ENCODE results near the gene CDK14. TPM values are rescaled to one million over a fixed set of nuclear protein-coding genes. Genes with fewer than 3 reads are reported as not detected.
A peak's percentile ranks its signal among the peaks of the same experiment; 100 is the strongest.
"Not testable (repeated sequence)": the region's sequence is repeated elsewhere in the genome, so short reads cannot be mapped to it uniquely, and the experiment has no call there.

The CDK14 gene
- total RNA-seq, 1 donor from 2014 or later: 19.7 TPM

- DNase-seq (ENCODE audit: low read depth): peak; percentile 79
Measured at GRCh38 chr7:90629297-90629918, 33.3 kb downstream of the CDK14 start.

- DNase-seq (ENCODE audit: low read depth): no peak
Measured at GRCh38 chr7:90631502-90631901, 35.4 kb downstream of the CDK14 start.

- not testable (repeated sequence) for DNase-seq (ENCODE audit: low read depth)
Measured at GRCh38 chr7:90639683-90640082, 43.6 kb downstream of the CDK14 start.

DNA sequence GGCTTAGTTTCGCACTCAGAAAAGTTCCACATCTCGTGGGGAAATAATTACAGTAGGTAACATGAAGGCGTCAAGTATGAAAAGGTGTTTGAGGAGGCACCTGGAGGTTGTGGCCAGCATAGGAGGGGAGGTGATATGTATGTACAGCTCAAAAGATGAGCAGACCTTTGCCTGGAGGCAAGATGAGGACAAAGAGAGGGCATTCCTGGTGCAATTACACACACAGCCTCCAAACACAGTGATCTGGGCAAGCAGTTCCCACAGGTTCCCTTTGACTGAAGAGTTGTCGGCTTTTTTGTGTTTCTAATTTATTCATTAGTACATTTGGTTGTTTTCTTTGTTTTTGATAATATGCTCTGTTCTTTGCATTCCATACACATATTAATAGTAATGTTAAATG, 46.9 kb downstream of the CDK14 start:
- DNase-seq (ENCODE audit: low read depth): no peak

DNA sequence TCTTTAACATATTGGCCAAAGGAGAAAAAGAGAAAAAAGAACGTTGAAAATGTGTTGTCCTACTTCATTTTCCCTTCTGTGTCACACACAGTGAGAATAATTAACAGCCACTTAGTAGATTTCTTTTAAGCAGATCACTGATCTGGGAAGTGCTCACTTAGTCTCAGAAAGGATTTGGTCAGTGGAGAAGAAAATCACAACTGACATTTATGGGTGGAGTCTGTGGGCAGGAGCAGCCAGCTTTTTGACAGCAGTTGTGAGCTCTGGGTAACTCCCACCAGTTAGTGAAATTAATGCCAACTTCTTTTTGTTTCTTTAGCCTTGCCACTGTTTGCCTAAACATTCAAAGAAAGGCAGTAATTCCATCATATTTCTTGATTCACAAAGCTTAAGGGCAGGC, 49.7 kb downstream of the CDK14 start:
- DNase-seq (ENCODE audit: low read depth): peak; percentile 50

GRCh38 chr7:90648107-90648506, 52.0 kb downstream of the CDK14 start:
- DNase-seq (ENCODE audit: low read depth): no peak

DNA sequence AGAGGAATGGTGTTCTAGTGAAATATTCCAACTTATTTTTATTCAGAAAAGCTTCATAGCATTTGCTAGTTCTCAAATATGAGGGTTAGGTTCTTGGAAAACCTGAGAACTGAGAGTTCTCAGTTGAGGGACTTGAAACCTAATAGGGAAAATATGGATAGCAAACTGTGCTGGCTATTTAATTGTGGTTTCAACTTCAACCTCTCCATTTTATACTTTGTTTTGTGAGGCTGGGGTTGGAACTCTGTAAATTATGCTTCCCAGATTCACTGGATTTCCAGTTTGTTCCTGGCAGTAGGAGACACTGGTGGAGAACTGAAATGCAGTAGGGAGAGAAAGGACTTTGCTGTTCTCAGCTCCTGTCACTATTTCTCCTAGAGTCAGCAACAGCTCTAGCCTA, 52.7 kb downstream of the CDK14 start:
- DNase-seq (ENCODE audit: low read depth): peak; percentile 47

- no peak for DNase-seq (ENCODE audit: low read depth)
Measured at GRCh38 chr7:90654718-90655427, 58.8 kb downstream of the CDK14 start.

GRCh38 chr7:90655566-90655965, 59.4 kb downstream of the CDK14 start:
- DNase-seq (ENCODE audit: low read depth): no peak

- no peak for DNase-seq (ENCODE audit: low read depth)
Measured at GRCh38 chr7:90657481-90657880, 61.4 kb downstream of the CDK14 start.

GRCh38 chr7:90660100-90660499, 64.0 kb downstream of the CDK14 start:
- DNase-seq (ENCODE audit: low read depth): no peak

DNA sequence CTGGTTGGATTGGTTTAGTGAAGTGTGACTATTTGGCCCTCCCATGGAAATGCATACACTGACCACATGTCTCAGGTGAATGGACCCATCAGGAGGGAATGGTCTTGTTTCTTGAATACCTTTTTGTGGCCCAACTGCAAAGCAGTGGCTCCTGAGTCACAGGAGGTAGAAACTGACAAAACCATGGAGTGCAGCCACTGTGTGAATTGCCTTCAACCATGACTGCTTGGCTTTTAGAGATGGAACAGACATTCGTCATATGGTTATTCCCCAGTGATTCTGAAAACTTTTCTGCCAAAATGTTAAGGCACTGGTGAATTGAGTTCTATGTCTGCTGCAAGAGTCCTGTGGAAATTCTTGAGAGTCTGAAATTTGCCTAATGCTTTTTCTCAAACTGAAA, 64.7 kb downstream of the CDK14 start:
- DNase-seq (ENCODE audit: low read depth): no peak

DNA sequence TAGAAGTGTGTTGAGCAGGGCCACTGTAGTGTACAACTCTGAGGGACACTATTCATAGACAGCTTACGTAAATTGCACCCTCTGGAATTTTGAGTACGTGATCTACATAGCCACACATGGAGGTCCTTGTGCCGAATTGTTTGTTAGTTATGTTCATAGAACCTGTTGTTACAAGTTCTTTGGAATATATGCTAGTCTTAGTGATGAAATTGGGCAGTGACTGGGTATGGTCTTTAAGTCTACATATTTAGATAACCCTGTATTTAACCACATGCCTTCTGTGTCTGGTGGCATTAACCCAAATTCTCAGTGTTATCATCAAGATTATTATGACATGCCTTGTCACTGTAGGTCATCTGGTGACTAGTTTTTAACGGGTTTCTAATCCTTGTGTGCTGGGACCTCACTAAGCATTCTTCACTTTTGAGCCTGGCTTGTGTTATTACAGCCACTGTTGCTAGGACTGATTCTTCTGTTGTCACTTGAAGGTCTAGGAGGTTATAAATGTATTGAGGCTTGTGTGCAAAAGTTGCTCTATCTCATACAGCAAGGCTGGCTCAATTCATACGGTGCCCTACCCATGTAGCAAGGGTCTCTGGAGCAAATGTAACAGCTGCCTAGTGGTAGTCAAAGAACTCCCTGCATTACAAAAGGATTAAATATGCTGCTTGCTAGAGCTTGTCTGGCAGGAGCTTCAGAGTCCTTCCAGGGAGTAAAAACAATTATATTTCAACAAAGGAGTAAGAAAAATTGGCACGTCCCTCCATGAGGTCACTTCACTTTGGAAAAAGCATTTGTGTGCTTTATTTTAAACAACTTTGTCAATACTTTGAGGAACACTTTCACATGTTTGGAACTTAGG, 65.4 kb downstream of the CDK14 start:
- peak; percentile 82 for DNase-seq (ENCODE audit: low read depth)

DNA sequence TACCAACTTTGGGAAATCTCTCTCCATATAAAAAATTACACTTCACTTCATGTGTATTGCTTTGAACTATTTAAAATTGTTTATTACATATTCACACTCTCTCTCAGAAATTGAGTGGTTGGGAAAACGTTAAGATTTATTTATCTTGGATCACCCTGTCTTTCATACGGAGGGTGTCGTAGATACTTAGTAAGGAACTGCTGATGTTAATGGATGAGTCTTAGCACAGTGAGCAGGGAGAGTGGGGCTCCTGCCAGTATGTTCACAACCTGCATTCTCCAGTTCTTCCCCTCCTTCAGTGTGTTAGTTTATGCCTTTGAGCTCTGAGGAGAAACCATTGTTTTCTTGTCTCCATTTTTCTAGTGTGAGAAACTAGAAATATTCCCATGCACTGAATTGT, 67.1 kb downstream of the CDK14 start:
- DNase-seq (ENCODE audit: low read depth): no peak

GRCh38 chr7:90666186-90666585, 70.1 kb downstream of the CDK14 start:
- DNase-seq (ENCODE audit: low read depth): no peak

DNA sequence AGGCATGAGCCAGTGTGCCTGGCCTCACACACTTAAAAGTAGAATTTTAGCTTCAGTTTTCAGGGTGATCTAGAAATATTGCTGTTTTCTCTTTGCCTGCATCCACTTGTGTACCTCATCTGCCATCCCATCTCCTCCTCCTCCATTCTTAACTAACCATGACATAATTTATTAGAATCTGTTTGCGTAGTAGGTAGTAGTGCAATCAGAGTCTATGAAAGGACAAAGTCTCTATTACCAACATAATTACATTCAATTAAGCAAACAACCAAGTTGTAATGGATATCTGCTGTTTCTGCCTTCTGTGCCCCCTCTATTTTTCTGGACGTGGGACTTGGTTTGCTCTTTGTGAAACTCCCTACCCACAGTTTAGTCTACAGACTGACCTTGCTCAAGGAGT, 72.9 kb downstream of the CDK14 start:
- no peak for DNase-seq (ENCODE audit: low read depth)

GRCh38 chr7:90669492-90669891, 73.4 kb downstream of the CDK14 start:
- peak; percentile 66 for DNase-seq (ENCODE audit: low read depth)

DNA sequence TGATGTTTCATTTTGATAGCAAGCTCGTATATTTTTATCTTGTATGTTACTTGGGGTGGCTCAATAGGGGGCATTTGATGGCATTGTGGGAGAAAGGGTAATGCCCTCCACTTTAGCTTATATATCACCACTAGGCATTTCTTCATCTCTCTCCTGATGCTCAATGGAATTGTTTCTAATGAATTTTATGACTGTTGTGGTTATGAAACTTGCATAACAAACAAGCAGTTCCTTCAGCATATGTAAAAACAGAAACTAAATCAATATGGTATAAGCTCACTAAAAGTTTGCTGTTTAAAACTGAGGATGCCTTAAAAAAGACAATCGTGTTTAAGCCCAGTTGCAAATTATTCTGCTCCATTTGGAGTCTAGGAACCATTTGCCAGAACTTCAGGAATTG, 75.5 kb downstream of the CDK14 start:
- DNase-seq (ENCODE audit: low read depth): no peak

DNA sequence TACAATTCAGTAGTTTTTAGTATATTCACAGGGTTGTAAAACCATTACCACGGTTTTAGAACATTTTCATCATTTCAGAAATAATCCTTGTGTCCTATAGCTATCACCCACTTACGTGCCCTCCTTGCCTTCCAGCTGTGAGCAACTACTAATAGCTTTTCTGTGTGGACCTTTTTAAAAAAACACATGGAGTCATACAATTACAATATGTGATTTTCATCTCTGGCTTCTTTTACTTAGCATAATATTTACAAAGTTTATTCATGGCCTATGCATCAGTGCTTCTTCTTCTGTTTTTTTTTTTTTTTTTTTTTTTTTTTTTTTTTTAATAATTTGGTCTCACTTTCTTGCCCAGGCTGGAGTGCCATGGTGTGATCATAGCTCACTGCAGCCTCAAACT, 76.1 kb downstream of the CDK14 start:
- DNase-seq (ENCODE audit: low read depth): no peak

DNA sequence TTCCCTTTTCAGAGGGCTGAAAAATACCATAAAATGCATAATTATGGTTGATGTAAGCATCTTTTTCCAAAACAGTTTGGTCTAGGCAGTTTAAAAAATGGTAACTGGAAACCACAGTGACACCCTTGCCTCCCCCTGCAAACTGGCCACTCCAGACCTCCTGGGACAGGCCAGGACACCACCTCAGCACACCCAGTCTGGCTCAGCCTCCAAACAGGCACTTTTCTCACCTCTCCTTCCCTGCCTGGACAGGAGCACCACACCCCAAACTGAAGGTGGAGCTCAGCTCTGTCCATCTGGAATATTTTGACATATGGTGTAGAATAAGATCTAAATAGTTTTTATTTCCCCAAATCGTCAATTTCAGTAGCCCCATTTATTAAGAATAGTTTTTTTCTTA, 78.5 kb downstream of the CDK14 start:
- DNase-seq (ENCODE audit: low read depth): no peak

DNA sequence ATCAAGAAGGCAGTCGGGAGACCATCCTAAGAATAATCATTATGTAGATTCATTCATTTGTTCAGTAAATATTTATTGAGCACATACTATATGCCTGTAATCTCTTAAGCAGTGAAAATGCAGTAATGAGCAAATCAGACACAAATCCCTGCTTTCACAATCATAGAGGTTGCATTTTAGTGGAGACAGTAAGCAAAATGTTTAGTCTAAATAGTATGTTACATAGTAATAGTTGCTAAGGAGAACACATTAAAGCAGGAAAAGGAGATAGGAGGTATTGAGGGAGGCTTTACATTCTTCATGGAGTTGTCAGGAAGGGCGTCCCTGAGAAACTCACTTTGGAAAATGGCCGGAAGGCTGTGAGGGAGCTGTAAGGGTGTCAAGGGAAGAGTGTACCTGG, 79.9 kb downstream of the CDK14 start:
- DNase-seq (ENCODE audit: low read depth): no peak
